Prostate gland (tissue), 2 donors: Measurements from ENCODE around the gene RNF41.

Experiments
- POLR2A ChIP-seq: fragments of 450-650 bp; IDR thresholded peaks from one replicate; pipeline ENCODE4 v1.6.1; 2016; ENCODE audit warnings: antibody characterized with exemption, mild to moderate bottlenecking
- TF ChIP-seq, protein P1 (sequence below), 4 experiments: fragments of 200-600 bp in 2 of 4; fragments of 450-650 bp in 2 of 4; sonication (generic) in 2 of 4; IDR thresholded peaks; 1 replicate in 3 of 4; 2 replicates in 1 of 4; pipeline ENCODE4 v1.5.1; 2016 to 2019; ENCODE audit warnings: antibody characterized with exemption in 4 of 4, mild to moderate bottlenecking in 2 of 4, moderate library complexity in 2 of 4

DNA sequence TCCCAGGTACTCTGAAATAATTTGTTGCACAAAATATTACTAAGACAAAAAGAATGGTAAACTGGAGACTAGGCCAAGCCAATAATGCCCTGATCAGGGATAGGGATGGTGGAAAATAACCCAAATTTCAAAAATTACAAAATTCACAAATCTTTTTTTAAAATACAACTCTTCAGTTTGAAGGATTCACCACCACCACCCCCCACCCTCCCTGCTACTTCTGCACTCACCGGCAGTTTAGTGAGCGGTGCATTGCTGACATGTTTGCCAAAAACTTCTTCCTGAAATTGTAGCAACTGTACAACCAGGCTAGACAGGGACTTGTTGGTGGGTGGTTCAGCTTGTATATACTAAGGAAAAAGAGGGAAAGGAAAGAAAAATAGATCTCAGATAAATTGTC lies 34.8 kb downstream of the RNF41 start:
- TF ChIP-seq, protein P1, sequence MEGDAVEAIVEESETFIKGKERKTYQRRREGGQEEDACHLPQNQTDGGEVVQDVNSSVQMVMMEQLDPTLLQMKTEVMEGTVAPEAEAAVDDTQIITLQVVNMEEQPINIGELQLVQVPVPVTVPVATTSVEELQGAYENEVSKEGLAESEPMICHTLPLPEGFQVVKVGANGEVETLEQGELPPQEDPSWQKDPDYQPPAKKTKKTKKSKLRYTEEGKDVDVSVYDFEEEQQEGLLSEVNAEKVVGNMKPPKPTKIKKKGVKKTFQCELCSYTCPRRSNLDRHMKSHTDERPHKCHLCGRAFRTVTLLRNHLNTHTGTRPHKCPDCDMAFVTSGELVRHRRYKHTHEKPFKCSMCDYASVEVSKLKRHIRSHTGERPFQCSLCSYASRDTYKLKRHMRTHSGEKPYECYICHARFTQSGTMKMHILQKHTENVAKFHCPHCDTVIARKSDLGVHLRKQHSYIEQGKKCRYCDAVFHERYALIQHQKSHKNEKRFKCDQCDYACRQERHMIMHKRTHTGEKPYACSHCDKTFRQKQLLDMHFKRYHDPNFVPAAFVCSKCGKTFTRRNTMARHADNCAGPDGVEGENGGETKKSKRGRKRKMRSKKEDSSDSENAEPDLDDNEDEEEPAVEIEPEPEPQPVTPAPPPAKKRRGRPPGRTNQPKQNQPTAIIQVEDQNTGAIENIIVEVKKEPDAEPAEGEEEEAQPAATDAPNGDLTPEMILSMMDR (IDR thresholded peaks at IDR 0.05) = no peak
- TF ChIP-seq POLR2A = no peak
